Chondrocyte (in vitro differentiated cells): ENCODE results near the gene PHKG1. TPM values are rescaled to one million over a fixed set of nuclear protein-coding genes. Genes with fewer than 3 reads are reported as not detected.
"Not testable (repeated sequence)": the region's sequence is repeated elsewhere in the genome, so short reads cannot be mapped to it uniquely, and the experiment has no call there.

ENCODE experiments used
- DNase-seq: peaks from one replicate; pipeline ENCODE4 v3.0.0; 2021; ENCODE audit warnings: mixed read lengths, low spot score
- H3K27ac Mint-ChIP-seq: one replicate; pipeline ENCODE4 v1.8.0; 2021; ENCODE audit warnings: mild to moderate bottlenecking, moderate library complexity, mixed read lengths; ENCODE audit not compliant: unreplicated experiment
- H3K27me3 Mint-ChIP-seq: 2 replicates; pipeline ENCODE4 v1.8.0; 2021; ENCODE audit warnings: low read depth, mixed read lengths
- H3K36me3 Mint-ChIP-seq: 2 replicates; pipeline ENCODE4 v1.8.0; 2021; ENCODE audit warnings: low read depth, mixed read lengths
- H3K4me1 Mint-ChIP-seq: 2 replicates; pipeline ENCODE4 v1.8.0; 2021; ENCODE audit warnings: low read depth, mild to moderate bottlenecking, mixed read lengths
- H3K4me3 Mint-ChIP-seq: one replicate; pipeline ENCODE4 v1.8.0; 2021; ENCODE audit warnings: mild to moderate bottlenecking, moderate library complexity, mixed read lengths; ENCODE audit not compliant: unreplicated experiment
- H3K9me3 Mint-ChIP-seq: 2 replicates; pipeline ENCODE4 v1.8.0; 2021; ENCODE audit warnings: low read depth, mixed read lengths
- CTCF ChIP-seq: fragments of 200-600 bp; sonication (generic); IDR thresholded peaks from 2 replicates; pipeline ENCODE4 v1.5.0; 2021; ENCODE audit warnings: antibody characterized with exemption, mild to moderate bottlenecking, moderate library complexity
- total RNA-seq: library from RNA; stranded (reverse); gene quantifications from 3 replicates; pipeline ENCODE4 v1.2.1, GENCODE V29; 2021

The PHKG1 gene
- total RNA-seq, 1 donor from 2014 or later: 0.15 TPM

GRCh38 chr7:56046721-56047445 is 45.9 kb downstream of the PHKG1 start:
- H3K9me3 Mint-ChIP-seq: no peaks in the 10 kb centered on the region

GRCh38 chr7:56045758-56046157 is 47.0 kb downstream of the PHKG1 start:
- H3K27me3 Mint-ChIP-seq, H3K27ac Mint-ChIP-seq, H3K9me3 Mint-ChIP-seq, H3K4me3 Mint-ChIP-seq, H3K36me3 Mint-ChIP-seq, DNase-seq: not testable (repeated sequence)
- peaks cover 34% of the 10 kb centered on the region for H3K4me1 Mint-ChIP-seq

More at GRCh38 chr7:56046721-56047445, 45.9 kb downstream of the PHKG1 start:
- no peak for DNase-seq
- no peak for TF ChIP-seq CTCF
- Mint-ChIP-seq H3K4me3 (no peak overlapping the region), H3K4me1 (peaks cover 37% of the 10 kb centered on the region), H3K27me3 (no peaks in the 10 kb centered on the region), H3K27ac (peak overlapping the region; percentile 91), H3K36me3 (no peaks in the 10 kb centered on the region)

GRCh38 chr7:56040730-56041129 is 52.0 kb downstream of the PHKG1 start:
- Mint-ChIP-seq H3K4me1 (no peaks in the 10 kb centered on the region), H3K27ac (no peak overlapping the region), H3K4me3 (no peak overlapping the region), H3K27me3 (no peaks in the 10 kb centered on the region), H3K9me3 (no peaks in the 10 kb centered on the region), H3K36me3 (no peaks in the 10 kb centered on the region)
- DNase-seq: no peak
- TF ChIP-seq CTCF: no peak

- peak; percentile 62 for TF ChIP-seq CTCF
- H3K9me3 Mint-ChIP-seq: no peaks in the 10 kb centered on the region
- H3K4me3 Mint-ChIP-seq: peak overlapping the region; percentile 85
- H3K27me3 Mint-ChIP-seq: no peaks in the 10 kb centered on the region
- H3K36me3 Mint-ChIP-seq: peaks cover 10% of the 10 kb centered on the region
- no peak for DNase-seq
- peak overlapping the region; percentile 88 for H3K27ac Mint-ChIP-seq
- H3K4me1 Mint-ChIP-seq: peaks cover 19% of the 10 kb centered on the region
Measured at GRCh38 chr7:56033671-56034432, 58.9 kb downstream of the PHKG1 start.

- not testable (repeated sequence) for H3K27me3 Mint-ChIP-seq, H3K9me3 Mint-ChIP-seq, H3K36me3 Mint-ChIP-seq, DNase-seq
- Mint-ChIP-seq H3K4me1 (peaks cover 19% of the 10 kb centered on the region), H3K4me3 (peak overlapping the region; percentile 48), H3K27ac (peak overlapping the region; percentile 20)
Measured at GRCh38 chr7:56032578-56032977, 60.2 kb downstream of the PHKG1 start.

GRCh38 chr7:56031556-56031955 is 61.2 kb downstream of the PHKG1 start:
- not testable (repeated sequence) for H3K27me3 Mint-ChIP-seq, DNase-seq, H3K9me3 Mint-ChIP-seq, H3K27ac Mint-ChIP-seq
- Mint-ChIP-seq H3K4me3 (peak overlapping the region; percentile 48), H3K4me1 (peaks cover 19% of the 10 kb centered on the region), H3K36me3 (peaks cover 12% of the 10 kb centered on the region)
